Stimulated activated memory B cell treated with anti-CD40 and anti-IgM and Interleukin-4, amounts not matched to agents 10 μg/mL and 1 μg/mL and 100 μg/mL, for 72 hours (primary cell): Measurements from ENCODE around the gene STK24.
"Not testable (repeated sequence)": the region's sequence is repeated elsewhere in the genome, so short reads cannot be mapped to it uniquely, and the experiment has no call there.

ENCODE experiments used
- ATAC-seq: fragments of 150-1000 bp; cut with Tn5 transposase; 2 replicates; pipeline ENCODE4 v1.10.0; 2021
- H3K27ac Mint-ChIP-seq: one replicate; pipeline ENCODE4 v1.8.0; 2022; ENCODE audit warnings: mild to moderate bottlenecking, mixed read lengths
- H3K27me3 Mint-ChIP-seq: one replicate; pipeline ENCODE4 v1.8.0; 2022; ENCODE audit warnings: mixed read lengths
- H3K36me3 Mint-ChIP-seq: one replicate; pipeline ENCODE4 v1.8.0; 2022; ENCODE audit warnings: mixed read lengths
- H3K4me1 Mint-ChIP-seq: one replicate; pipeline ENCODE4 v1.8.0; 2022; ENCODE audit warnings: mixed read lengths
- H3K4me3 Mint-ChIP-seq: one replicate; pipeline ENCODE4 v1.8.0; 2022; ENCODE audit warnings: mild to moderate bottlenecking, moderate library complexity, mixed read lengths
- H3K9me3 Mint-ChIP-seq: one replicate; pipeline ENCODE4 v1.8.0; 2022; ENCODE audit warnings: mixed read lengths

The STK24 gene

DNA sequence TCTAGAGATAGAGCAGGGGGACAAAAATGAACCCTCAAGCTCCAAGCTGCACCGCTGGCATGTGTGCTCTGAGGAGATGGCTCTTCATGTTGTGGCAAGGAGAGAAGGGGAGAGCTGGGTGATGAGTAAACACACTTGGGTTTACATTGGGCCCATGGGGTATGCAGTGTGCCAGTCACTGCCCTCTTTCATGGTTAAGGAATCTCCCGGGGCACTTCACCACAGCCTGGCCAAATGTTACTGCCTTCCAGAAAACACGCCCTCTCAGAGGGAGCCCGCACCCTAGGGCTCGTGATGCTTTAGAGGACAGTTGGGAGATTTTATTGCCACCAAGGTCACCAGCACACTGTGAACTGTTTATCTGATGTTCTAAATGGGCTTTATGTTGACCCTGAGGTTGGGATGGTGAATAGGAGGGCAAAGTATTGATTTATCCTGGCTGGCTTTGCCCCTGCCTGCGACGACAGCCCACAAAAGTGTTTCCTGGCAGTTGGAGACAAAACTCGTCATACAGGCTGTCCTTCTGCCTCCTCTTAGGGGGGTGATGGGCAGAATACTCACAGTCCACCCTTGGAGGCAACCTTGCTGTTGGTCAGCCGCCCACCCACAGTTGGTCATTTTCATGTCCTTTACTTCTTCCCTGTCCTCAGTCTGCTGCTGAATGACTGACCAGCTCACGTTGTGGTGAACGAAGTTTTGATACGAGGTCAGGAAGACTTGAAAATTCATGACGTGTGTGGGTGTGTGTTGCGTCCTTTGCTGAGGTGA is 156.9 kb downstream of the STK24 start:
- no peak for ATAC-seq
- H3K4me1 Mint-ChIP-seq: no peaks in the 10 kb centered on the region

DNA sequence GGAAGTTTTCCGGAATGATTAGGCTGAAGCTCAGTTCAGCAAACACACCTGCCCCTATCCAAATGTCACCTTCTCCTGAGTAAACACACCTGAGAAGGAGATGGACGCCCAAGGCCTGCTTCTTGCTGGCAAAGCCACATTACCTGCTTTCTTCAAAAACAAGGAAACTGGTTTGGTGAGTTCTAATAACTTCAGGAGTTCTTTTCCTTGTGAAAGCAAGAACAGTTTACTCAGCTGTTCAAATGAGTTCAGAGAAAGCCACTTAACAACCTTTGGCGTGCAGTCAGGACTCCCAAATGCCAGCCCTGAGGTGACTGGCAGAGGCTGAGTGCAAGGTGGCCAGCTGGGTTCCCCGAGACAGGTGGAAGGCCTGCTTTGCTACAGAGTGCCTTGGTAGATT is 160.5 kb downstream of the STK24 start:
- Mint-ChIP-seq H3K4me3 (no peak overlapping the region), H3K27ac (no peak overlapping the region), H3K4me1 (peaks cover 7% of the 10 kb centered on the region), H3K27me3 (peaks cover 41% of the 10 kb centered on the region), H3K9me3 (peaks cover 7% of the 10 kb centered on the region), H3K36me3 (peaks cover 7% of the 10 kb centered on the region)
- ATAC-seq: no peak

More for the DNA sequence above, 156.9 kb downstream of the STK24 start:
- Mint-ChIP-seq H3K27ac (no peak overlapping the region), H3K4me3 (no peak overlapping the region), H3K27me3 (peaks cover 13% of the 10 kb centered on the region), H3K36me3 (peaks cover 7% of the 10 kb centered on the region), H3K9me3 (peaks cover 7% of the 10 kb centered on the region)

DNA sequence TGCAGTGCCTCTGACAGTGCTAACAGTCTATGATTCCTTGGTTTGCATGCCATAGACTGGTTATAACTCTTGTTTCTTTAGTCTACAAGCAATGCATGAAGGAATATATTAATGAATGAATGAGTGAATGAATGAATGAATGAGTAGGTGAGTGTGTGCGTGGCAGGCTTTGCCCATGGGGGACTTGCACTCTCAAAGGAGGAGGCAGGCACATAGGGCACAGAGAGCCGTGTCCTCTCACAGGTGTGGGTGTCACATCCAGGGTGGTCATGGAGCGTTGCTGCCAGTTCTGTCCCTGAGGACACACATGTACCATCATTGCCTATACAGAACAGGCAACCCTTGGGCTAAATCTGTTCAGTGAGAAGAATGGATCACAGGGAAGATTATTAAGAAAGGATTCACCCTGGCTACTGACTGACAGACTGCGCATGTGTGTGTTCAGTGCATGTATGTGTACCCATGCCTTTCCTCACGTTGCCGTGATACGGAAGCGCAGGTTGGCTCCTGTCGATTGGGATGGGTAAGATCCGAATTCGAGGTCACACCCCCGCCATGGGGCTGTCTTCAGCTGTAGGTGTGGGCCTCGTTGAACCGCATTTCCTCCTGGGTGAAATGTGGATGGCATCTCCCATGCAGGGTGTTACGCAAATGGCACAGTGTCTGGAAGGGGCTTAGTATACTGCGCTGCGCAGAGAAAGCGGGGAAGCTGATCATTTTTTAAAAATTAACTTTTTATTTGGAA is 161.4 kb downstream of the STK24 start:
- peaks cover 8% of the 10 kb centered on the region for H3K4me1 Mint-ChIP-seq
- ATAC-seq: peak; percentile 44
- peaks cover 7% of the 10 kb centered on the region for H3K36me3 Mint-ChIP-seq
- peaks cover 44% of the 10 kb centered on the region for H3K27me3 Mint-ChIP-seq
- no peak overlapping the region for H3K27ac Mint-ChIP-seq
- H3K4me3 Mint-ChIP-seq: no peak overlapping the region
- peaks cover 7% of the 10 kb centered on the region for H3K9me3 Mint-ChIP-seq

DNA sequence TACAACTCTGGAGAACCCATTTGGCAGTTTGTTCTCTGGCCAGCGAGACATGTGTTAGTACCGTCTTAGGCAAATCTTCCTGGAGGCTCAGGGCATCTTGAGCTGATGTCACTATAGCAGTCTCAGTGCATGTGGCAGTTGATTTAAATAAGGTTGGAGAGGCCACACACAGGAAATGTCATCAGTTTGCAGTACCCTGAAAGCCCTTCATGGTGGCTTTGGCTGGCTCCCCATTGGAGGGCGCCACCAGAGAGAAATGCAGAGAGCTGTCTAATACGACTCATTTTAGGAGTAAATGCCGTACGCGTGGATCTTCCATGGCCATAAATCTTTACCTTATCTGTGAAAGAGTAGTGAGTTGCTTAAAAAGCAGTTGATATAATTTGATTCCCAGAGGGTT is 163.1 kb downstream of the STK24 start:
- no peak for ATAC-seq
- no peak overlapping the region for H3K4me3 Mint-ChIP-seq
- H3K4me1 Mint-ChIP-seq: peaks cover 8% of the 10 kb centered on the region
- peaks cover 7% of the 10 kb centered on the region for H3K36me3 Mint-ChIP-seq
- peaks cover 7% of the 10 kb centered on the region for H3K9me3 Mint-ChIP-seq
- H3K27me3 Mint-ChIP-seq: peaks cover 54% of the 10 kb centered on the region
- H3K27ac Mint-ChIP-seq: no peak overlapping the region

DNA sequence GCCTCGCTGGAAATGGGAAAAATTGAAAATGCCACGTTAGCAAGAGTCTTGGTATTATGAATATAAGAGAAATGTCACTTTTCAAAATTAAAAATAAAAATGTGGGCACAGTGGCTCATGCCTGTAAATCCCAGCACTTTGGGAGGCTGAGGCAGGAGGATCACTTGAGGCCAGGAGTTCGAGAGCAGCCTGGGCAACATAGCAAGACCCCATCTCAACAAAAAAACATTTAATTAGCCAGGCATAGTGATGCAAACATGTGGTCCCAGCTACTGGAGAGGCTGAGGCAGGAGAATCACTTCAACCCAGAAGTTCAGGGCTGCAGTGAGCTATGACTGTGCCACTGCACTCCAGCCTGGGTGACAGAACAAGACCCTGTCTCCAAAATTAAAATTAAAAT is 163.6 kb downstream of the STK24 start:
- peaks cover 54% of the 10 kb centered on the region for H3K27me3 Mint-ChIP-seq
- not testable (repeated sequence) for H3K9me3 Mint-ChIP-seq, H3K36me3 Mint-ChIP-seq, H3K4me1 Mint-ChIP-seq, H3K4me3 Mint-ChIP-seq, H3K27ac Mint-ChIP-seq, ATAC-seq

DNA sequence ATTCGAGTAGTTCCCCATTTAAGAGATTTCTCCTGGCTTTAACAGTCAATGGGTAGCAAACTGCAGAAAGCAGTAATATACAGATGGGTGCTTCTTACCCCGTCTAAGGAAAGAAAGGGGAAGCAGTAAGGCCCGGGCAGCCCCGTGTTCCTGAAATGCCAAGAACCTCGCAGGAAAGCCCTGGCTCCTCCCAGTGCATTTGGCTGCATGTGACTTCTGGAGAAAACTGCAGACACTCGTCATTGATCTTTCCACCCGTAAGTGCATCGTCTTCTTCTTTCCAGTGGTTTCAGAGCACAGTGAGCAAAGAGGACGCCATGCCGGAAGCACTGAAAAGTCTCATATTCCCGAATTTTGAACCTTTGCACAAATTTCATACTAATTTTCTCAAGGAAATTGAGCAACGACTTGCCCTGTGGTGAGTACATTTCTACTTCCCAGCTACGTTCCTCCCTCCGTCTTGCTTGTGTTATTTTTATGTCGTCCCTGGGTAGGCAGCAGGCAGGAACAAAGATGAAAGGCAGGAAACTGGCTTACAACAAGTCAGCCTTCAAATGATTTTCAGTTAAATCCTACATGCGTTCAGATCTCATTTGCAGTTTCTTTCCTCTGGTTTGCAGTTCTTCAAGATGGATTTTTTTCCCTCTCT is 165.2 kb downstream of the STK24 start:
- peaks cover 8% of the 10 kb centered on the region for H3K4me1 Mint-ChIP-seq
- peaks cover 1% of the 10 kb centered on the region for H3K36me3 Mint-ChIP-seq
- no peak overlapping the region for H3K27ac Mint-ChIP-seq
- H3K4me3 Mint-ChIP-seq: peak overlapping the region; percentile 2
- H3K27me3 Mint-ChIP-seq: peaks cover 44% of the 10 kb centered on the region
- no peak for ATAC-seq
- peaks cover under 1% of the 10 kb centered on the region for H3K9me3 Mint-ChIP-seq

DNA sequence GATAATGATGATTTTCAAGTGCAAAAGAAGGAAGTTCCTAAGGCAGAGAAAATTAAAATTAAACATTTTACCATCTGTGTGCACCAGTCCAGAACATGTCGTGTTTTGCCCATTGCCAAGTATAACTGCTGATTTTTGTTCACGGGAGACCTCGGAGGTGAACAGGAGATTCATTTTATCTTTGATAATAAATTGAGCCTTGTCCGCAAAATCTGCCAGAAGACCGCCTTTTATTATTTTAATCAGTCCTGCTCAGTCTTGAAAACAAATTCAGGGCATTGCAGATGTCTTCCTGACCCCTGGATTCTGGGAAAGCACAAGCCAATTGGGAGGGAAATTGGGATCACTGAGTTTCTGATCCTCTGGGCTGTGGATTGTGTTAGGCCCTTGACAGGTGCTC is 165.9 kb downstream of the STK24 start:
- Mint-ChIP-seq H3K27me3 (peaks cover 40% of the 10 kb centered on the region), H3K4me3 (no peak overlapping the region), H3K4me1 (peaks cover 8% of the 10 kb centered on the region), H3K9me3 (no peaks in the 10 kb centered on the region), H3K36me3 (no peaks in the 10 kb centered on the region), H3K27ac (no peak overlapping the region)
- no peak for ATAC-seq

DNA sequence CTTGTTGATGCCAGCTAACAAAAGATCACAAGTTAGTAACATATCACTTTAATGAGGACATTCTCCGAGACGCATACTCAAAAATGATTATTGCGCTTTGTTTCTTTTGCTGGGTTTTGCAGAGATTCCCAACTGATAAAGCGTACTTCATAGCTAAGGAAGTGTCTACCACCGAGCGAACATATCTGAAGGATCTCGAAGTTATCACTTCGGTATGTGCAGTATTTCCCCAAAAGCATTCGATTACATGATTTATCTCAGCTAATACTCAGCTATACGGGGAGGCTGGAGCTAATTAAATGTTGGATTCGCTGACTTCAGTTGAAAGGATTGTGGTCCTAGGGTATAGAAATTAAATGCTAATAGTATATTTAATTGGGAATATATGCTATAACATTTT is 166.3 kb downstream of the STK24 start:
- peaks cover 8% of the 10 kb centered on the region for H3K4me1 Mint-ChIP-seq
- H3K36me3 Mint-ChIP-seq: no peaks in the 10 kb centered on the region
- H3K9me3 Mint-ChIP-seq: no peaks in the 10 kb centered on the region
- H3K27ac Mint-ChIP-seq: no peak overlapping the region
- H3K4me3 Mint-ChIP-seq: no peak overlapping the region
- peaks cover 40% of the 10 kb centered on the region for H3K27me3 Mint-ChIP-seq
- ATAC-seq: no peak

DNA sequence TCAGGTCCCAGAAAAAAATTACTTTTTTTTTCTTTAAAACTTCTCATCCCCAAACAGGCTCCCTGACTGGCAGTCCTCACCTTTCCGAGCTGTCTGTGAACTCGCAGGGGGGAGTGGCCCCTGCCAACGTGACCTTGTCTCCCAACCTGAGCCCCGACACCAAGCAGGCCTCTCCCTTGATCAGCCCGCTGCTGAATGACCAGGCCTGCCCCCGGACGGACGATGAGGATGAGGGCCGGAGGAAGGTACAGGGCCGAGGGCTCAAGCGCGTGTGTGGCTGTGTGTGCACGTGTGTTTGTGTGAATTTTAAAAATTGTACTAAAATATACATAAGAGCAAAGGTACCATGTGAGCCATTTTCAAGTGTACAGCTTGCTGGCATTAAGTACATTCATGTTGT is 167.6 kb downstream of the STK24 start:
- Mint-ChIP-seq H3K27ac (no peak overlapping the region), H3K4me1 (peaks cover 8% of the 10 kb centered on the region), H3K27me3 (peaks cover 46% of the 10 kb centered on the region), H3K4me3 (no peak overlapping the region), H3K36me3 (no peaks in the 10 kb centered on the region), H3K9me3 (no peaks in the 10 kb centered on the region)
- ATAC-seq: no peak

DNA sequence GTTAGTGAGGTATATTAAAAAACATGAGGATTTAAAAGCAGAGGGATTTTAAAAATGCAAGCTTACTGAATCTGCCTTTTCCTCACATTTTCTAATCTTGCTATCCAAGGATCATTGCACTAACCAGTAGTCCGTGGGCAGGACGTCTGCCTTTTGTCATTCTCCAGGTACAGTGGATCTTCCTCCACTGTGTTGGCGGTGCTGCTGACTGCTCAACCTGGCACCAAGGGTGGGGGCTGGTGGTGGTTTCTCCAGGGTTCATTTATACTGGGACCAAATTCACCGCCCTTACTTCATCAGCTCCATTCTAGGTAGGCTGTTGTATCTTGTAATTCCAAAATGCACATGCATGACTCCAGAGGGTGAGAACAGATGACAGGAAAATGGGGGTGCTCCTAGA is 169.3 kb downstream of the STK24 start:
- H3K9me3 Mint-ChIP-seq: no peaks in the 10 kb centered on the region
- no peak overlapping the region for H3K27ac Mint-ChIP-seq
- H3K36me3 Mint-ChIP-seq: no peaks in the 10 kb centered on the region
- peaks cover 29% of the 10 kb centered on the region for H3K27me3 Mint-ChIP-seq
- no peak overlapping the region for H3K4me3 Mint-ChIP-seq
- H3K4me1 Mint-ChIP-seq: peaks cover 8% of the 10 kb centered on the region
- no peak for ATAC-seq

DNA sequence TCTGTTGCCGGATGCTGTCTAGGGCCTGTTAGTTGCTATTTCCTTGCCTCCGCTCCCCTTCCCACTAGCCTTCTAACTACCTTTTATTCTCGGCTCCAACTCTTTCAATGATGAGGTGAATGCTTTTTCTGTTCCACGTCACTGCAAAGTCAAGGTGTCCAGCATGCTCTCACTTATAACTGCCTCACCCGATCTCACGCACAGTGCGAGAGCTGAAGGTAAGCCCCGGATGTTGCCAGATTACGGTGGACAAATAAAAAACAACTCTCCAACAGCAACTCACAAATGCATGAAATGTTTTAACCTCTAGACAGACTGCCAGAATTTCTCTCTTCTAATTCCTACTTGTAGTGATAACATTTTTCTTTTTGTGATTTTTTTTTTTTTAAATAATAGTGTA is 169.9 kb downstream of the STK24 start:
- Mint-ChIP-seq H3K27me3 (peaks cover 23% of the 10 kb centered on the region), H3K36me3 (no peaks in the 10 kb centered on the region), H3K9me3 (no peaks in the 10 kb centered on the region), H3K27ac (no peak overlapping the region), H3K4me3 (no peak overlapping the region), H3K4me1 (peaks cover 7% of the 10 kb centered on the region)
- ATAC-seq: no peak

DNA sequence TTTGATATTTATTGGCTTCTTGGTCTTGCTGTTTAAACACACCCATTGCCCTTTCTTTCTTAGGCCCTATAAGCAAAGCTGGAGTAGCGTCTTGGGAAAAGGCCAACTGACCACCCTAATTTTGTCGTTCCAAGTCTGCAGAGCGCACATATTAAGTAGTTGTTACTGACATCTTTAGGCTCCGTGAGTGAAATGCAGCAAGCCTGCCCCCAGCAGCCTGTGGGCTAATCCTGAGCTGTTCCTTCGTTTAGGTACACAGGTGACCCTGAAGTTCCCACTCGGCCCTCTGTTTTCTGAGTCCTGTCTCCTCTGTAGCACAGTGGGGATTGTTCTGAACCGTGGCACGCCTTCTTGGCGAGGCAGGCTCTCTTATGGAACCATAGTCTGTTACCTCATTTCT is 170.5 kb downstream of the STK24 start:
- Mint-ChIP-seq H3K4me1 (peaks cover 1% of the 10 kb centered on the region), H3K27ac (no peak overlapping the region), H3K9me3 (no peaks in the 10 kb centered on the region), H3K4me3 (no peak overlapping the region), H3K36me3 (no peaks in the 10 kb centered on the region), H3K27me3 (peaks cover 18% of the 10 kb centered on the region)
- ATAC-seq: no peak

DNA sequence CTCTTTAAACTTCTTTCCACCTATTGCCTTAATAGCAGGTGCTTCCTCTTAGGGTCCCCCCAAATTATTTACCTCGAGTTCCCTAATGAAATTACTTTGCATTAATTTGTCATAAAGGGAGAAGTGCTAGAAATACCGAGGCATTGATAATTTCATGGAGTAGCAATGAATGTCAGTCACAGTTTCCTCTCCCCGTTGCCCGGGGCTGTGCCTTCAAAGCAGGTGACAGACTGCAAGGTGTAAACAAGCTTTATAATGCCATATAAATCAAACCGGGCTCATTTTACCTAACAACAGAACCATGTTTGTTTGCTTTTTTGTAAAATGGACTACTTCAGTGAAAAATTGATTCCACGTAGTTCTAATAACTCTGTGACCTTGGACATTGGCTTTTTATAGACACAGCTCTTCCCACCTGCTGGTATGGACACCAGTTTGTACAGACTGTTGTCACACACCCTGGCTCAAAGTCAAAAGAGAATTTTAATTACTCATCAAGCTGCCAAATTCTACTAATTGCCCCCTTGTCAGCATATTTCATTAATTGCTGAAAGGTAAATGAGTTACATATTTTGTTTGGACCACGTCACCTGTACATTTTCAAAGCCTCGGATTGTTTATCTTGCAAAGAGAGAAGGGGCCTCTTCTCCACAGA is 171.1 kb downstream of the STK24 start:
- Mint-ChIP-seq H3K27ac (no peak overlapping the region), H3K27me3 (peaks cover 15% of the 10 kb centered on the region), H3K9me3 (no peaks in the 10 kb centered on the region), H3K36me3 (no peaks in the 10 kb centered on the region), H3K4me1 (no peaks in the 10 kb centered on the region), H3K4me3 (no peak overlapping the region)
- ATAC-seq: no peak

DNA sequence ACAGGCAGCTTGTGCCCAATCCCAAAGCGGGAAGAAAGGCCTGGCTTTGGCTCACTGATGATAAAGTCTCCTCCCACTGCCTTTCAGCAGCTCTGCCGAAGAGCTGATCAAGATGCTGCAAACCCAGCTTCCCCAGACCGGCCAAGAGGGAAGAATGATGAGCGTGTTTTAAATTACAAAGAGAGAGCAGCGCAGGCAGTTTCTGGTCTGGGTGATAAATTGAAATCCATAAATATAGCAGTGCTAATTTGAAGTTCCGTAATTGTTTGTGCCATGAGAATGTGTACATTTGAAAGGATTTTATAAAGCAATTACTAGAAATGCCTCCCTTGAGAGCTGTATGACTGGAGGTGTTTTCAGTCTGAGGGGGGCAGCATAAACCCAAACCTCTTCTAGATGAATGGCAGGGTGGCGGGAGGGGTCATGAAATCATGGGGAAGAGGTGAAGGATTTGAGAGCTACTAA is 171.8 kb downstream of the STK24 start:
- Mint-ChIP-seq H3K9me3 (no peaks in the 10 kb centered on the region), H3K27ac (no peak overlapping the region), H3K4me1 (no peaks in the 10 kb centered on the region), H3K36me3 (no peaks in the 10 kb centered on the region), H3K27me3 (peaks cover 15% of the 10 kb centered on the region), H3K4me3 (no peak overlapping the region)
- ATAC-seq: no peak

DNA sequence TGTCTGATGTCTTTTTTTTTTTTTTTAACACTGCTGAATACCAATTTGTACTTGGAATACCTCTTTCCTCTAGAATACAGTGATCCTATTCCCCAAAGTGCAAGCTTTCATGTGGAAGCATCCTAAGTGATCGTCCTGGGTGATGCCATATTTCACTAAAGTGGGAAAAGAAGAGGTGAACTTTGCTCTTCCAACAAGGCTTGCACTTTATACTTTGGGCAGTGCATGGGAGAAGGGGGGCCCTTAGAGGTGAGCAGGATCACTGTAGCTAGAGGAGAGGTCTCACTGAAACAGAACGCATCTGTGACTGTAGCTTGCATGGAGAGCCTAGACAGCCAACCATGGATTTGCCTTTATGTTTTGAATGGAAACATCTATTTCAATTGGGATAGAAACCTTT is 173.8 kb downstream of the STK24 start:
- no peak overlapping the region for H3K27ac Mint-ChIP-seq
- ATAC-seq: no peak

More for the DNA sequence above, 173.8 kb downstream of the STK24 start:
- peaks cover 5% of the 10 kb centered on the region for H3K27me3 Mint-ChIP-seq
- no peaks in the 10 kb centered on the region for H3K9me3 Mint-ChIP-seq
- H3K4me1 Mint-ChIP-seq: no peaks in the 10 kb centered on the region
- no peaks in the 10 kb centered on the region for H3K36me3 Mint-ChIP-seq
- H3K4me3 Mint-ChIP-seq: no peak overlapping the region
